NCI-H748 (cell line): Measurements from ENCODE around the gene FAM229A.

Source experiments
- DNase-seq: peaks from one replicate; lab custom pipeline; 2025; ENCODE audit not compliant: unreplicated experiment; lab: John Stamatoyannopoulos, UW

The FAM229A gene

GRCh38 chr1:32332290-32333079, 29.8 kb downstream of the FAM229A start:
- peak; percentile 33 for DNase-seq

GRCh38 chr1:32331549-32331948, 30.7 kb downstream of the FAM229A start:
- no peak for DNase-seq

- DNase-seq, result no peak
Measured at GRCh38 chr1:32330558-32331151, 31.6 kb downstream of the FAM229A start.

- no peak for DNase-seq
Measured at GRCh38 chr1:32329931-32330466, 32.3 kb downstream of the FAM229A start.

- DNase-seq, result no peak
Measured at GRCh38 chr1:32327204-32327603, 35.1 kb downstream of the FAM229A start.

- DNase-seq, result no peak
Measured at GRCh38 chr1:32321712-32322291, 40.5 kb downstream of the FAM229A start.

- DNase-seq, result no peak
Measured at GRCh38 chr1:32318127-32318869, 44.0 kb downstream of the FAM229A start.

- DNase-seq, result no peak
Measured at GRCh38 chr1:32316903-32317277, 45.4 kb downstream of the FAM229A start.

- no peak for DNase-seq
Measured at GRCh38 chr1:32311709-32312393, 50.4 kb downstream of the FAM229A start.
